GM19351 (cell line): ENCODE measurements around the gene ANKRA2.

Source experiments
- ATAC-seq: cut with Tn5 transposase; IDR thresholded peaks from one replicate; pipeline ENCODE4 v1.9.1; 2021; ENCODE audit warnings: mild to moderate bottlenecking, moderate library complexity; ENCODE audit not compliant: unreplicated experiment

Gene ANKRA2

GRCh38 chr5:73507062-73507461, 58.4 kb downstream of the ANKRA2 start:
- no peak for ATAC-seq

- ATAC-seq: no peak
These were observed 58.9 kb downstream of the ANKRA2 start for GRCh38 chr5:73506459-73506955.
